IgD-negative memory B cell (primary cell): ENCODE results near the gene SYPL2. TPM values are rescaled to one million over a fixed set of nuclear protein-coding genes. Genes with fewer than 3 reads are reported as not detected.
A peak's percentile ranks its signal among the peaks of the same experiment; 100 is the strongest.

ENCODE experiments used
- H3K27ac Mint-ChIP-seq, 3 donors: one replicate each; pipeline ENCODE4 v1.8.0; 2020 to 2022; ENCODE audit warnings: mild to moderate bottlenecking in 3 of 3, mixed read lengths in 3 of 3, moderate library complexity in 1 of 3
- H3K27me3 Mint-ChIP-seq: one replicate; pipeline ENCODE4 v1.8.0; 2021; ENCODE audit warnings: mixed read lengths
- H3K36me3 Mint-ChIP-seq: one replicate; pipeline ENCODE4 v1.8.0; 2020; ENCODE audit warnings: mild to moderate bottlenecking, mixed read lengths
- H3K4me1 Mint-ChIP-seq, 3 donors: one replicate each; pipeline ENCODE4 v1.8.0; 2020 to 2022; ENCODE audit warnings: mixed read lengths in 3 of 3, mild to moderate bottlenecking in 1 of 3
- H3K4me3 Mint-ChIP-seq, 4 donors: one replicate each; pipeline ENCODE4 v1.8.0; 2020 to 2022; ENCODE audit warnings: mild to moderate bottlenecking in 4 of 4, mixed read lengths in 4 of 4, moderate library complexity in 3 of 4
- H3K9me3 Mint-ChIP-seq, 3 donors: one replicate each; pipeline ENCODE4 v1.8.0; 2020 to 2021; ENCODE audit warnings: mixed read lengths in 3 of 3, mild to moderate bottlenecking in 1 of 3
- polyA plus RNA-seq: library from polyadenylated mRNA; unstranded; fragments of 300-500 nt; fragmentation: Illumina TruSeq; gene quantifications from one replicate; pipeline ENCODE4 v1.2.3, GENCODE V29; 2021

SYPL2 gene
- polyA plus RNA-seq, 1 donor from 2014 or later: not detected

- Mint-ChIP-seq H3K4me1 (peaks cover 23 to 27% (median 24%) of the 10 kb centered on the region in 3 donors), H3K9me3 (no peaks in the 10 kb centered on the region), H3K36me3 (no peaks in the 10 kb centered on the region), H3K4me3 (peak overlapping the region in 2 of 4 donors; percentile 41 to 60), H3K27ac (peak overlapping the region in 2 of 3 donors; percentile 23 to 72), H3K27me3 (no peaks in the 10 kb centered on the region)
These were observed 26.4 kb downstream of the SYPL2 start for GRCh38 chr1:109492779-109493178.

GRCh38 chr1:109493227-109493626, 26.9 kb downstream of the SYPL2 start:
- Mint-ChIP-seq H3K27me3 (no peaks in the 10 kb centered on the region), H3K36me3 (no peaks in the 10 kb centered on the region), H3K4me1 (peaks cover 24 to 27% (median 25%) of the 10 kb centered on the region in 3 donors), H3K4me3 (peak overlapping the region; percentile 37 to 99 (median 96)), H3K9me3 (no peaks in the 10 kb centered on the region), H3K27ac (peak overlapping the region in 1 of 3 donors; percentile 96)

- H3K27me3 Mint-ChIP-seq: no peaks in the 10 kb centered on the region
These were observed 27.6 kb downstream of the SYPL2 start, which contains the start of gene CYB561D1 for GRCh38 chr1:109493805-109494539. CYB561D1 (plus strand) TSS chr1:109494094; CDS start chr1:109494140, 46 bp downstream.

GRCh38 chr1:109495738-109496137, 29.4 kb downstream of the SYPL2 start:
- no peaks in the 10 kb centered on the region for H3K27me3 Mint-ChIP-seq
- no peaks in the 10 kb centered on the region for H3K36me3 Mint-ChIP-seq
- peak overlapping the region in 2 of 3 donors; percentile 28 to 77 for H3K27ac Mint-ChIP-seq
- H3K4me3 Mint-ChIP-seq: peak overlapping the region in 3 of 4 donors; percentile 95 to 97 (median 97)
- no peaks in the 10 kb centered on the region for H3K9me3 Mint-ChIP-seq
- H3K4me1 Mint-ChIP-seq: peaks cover 23 to 26% (median 24%) of the 10 kb centered on the region in 3 donors

More at GRCh38 chr1:109493805-109494539, 27.6 kb downstream of the SYPL2 start, which contains the start of gene CYB561D1:
- Mint-ChIP-seq H3K4me3 (peak within 1 kb of the TSS; percentile 95 to 99 (median 97)), H3K4me1 (peaks cover 24 to 27% (median 27%) of the 10 kb centered on the region in 3 donors), H3K27ac (peak within 1 kb of the TSS; percentile 88 to 96 (median 94)), H3K9me3 (no peaks in the 10 kb centered on the region), H3K36me3 (no peaks in the 10 kb centered on the region)

- Mint-ChIP-seq H3K27me3 (no peaks in the 10 kb centered on the region), H3K9me3 (no peaks in the 10 kb centered on the region), H3K4me3 (peak overlapping the region in 3 of 4 donors; percentile 22 to 57 (median 45)), H3K27ac (no peak overlapping the region), H3K36me3 (no peaks in the 10 kb centered on the region), H3K4me1 (peaks cover 22 to 31% (median 27%) of the 10 kb centered on the region in 3 donors)
These were observed 31.3 kb downstream of the SYPL2 start for GRCh38 chr1:109497449-109498160.

- peaks cover 26 to 36% (median 27%) of the 10 kb centered on the region in 3 donors for H3K4me1 Mint-ChIP-seq
- no peak overlapping the region for H3K27ac Mint-ChIP-seq
- peak overlapping the region in 2 of 4 donors; percentile 22 to 45 for H3K4me3 Mint-ChIP-seq
- no peaks in the 10 kb centered on the region for H3K27me3 Mint-ChIP-seq
- no peaks in the 10 kb centered on the region for H3K36me3 Mint-ChIP-seq
- H3K9me3 Mint-ChIP-seq: no peaks in the 10 kb centered on the region
These were observed 31.9 kb downstream of the SYPL2 start for GRCh38 chr1:109498161-109498801.

GRCh38 chr1:109499081-109499480, 32.7 kb downstream of the SYPL2 start:
- H3K4me3 Mint-ChIP-seq: peak overlapping the region in 1 of 4 donors; percentile 60
- H3K36me3 Mint-ChIP-seq: no peaks in the 10 kb centered on the region
- H3K27me3 Mint-ChIP-seq: no peaks in the 10 kb centered on the region
- H3K9me3 Mint-ChIP-seq: no peaks in the 10 kb centered on the region
- no peak overlapping the region for H3K27ac Mint-ChIP-seq
- H3K4me1 Mint-ChIP-seq: peaks cover 26 to 36% (median 27%) of the 10 kb centered on the region in 3 donors

GRCh38 chr1:109499661-109500536, 33.6 kb downstream of the SYPL2 start:
- H3K4me3 Mint-ChIP-seq: peak overlapping the region in 1 of 4 donors; percentile 60

GRCh38 chr1:109500941-109501381, 34.6 kb downstream of the SYPL2 start:
- H3K27ac Mint-ChIP-seq: no peak overlapping the region
- peaks cover 13 to 27% (median 23%) of the 10 kb centered on the region in 3 donors for H3K4me1 Mint-ChIP-seq
- no peaks in the 10 kb centered on the region for H3K36me3 Mint-ChIP-seq
- no peaks in the 10 kb centered on the region for H3K9me3 Mint-ChIP-seq
- H3K27me3 Mint-ChIP-seq: no peaks in the 10 kb centered on the region
- H3K4me3 Mint-ChIP-seq: no peak overlapping the region

More at GRCh38 chr1:109499661-109500536, 33.6 kb downstream of the SYPL2 start:
- Mint-ChIP-seq H3K27ac (peak overlapping the region in 2 of 3 donors; percentile 39 to 80), H3K4me1 (peaks cover 22 to 35% (median 23%) of the 10 kb centered on the region in 3 donors), H3K36me3 (no peaks in the 10 kb centered on the region), H3K9me3 (no peaks in the 10 kb centered on the region), H3K27me3 (no peaks in the 10 kb centered on the region)

- Mint-ChIP-seq H3K4me3 (peak overlapping the region in 2 of 4 donors; percentile 63 to 67), H3K36me3 (no peaks in the 10 kb centered on the region), H3K4me1 (peaks cover 8 to 18% (median 16%) of the 10 kb centered on the region in 3 donors), H3K27ac (no peak overlapping the region), H3K9me3 (no peaks in the 10 kb centered on the region), H3K27me3 (no peaks in the 10 kb centered on the region)
These were observed 35.5 kb downstream of the SYPL2 start for GRCh38 chr1:109501644-109502363.

- Mint-ChIP-seq H3K27ac (peak overlapping the region in 1 of 3 donors; percentile 31), H3K36me3 (no peaks in the 10 kb centered on the region), H3K9me3 (no peaks in the 10 kb centered on the region), H3K4me1 (peaks cover 8 to 18% (median 14%) of the 10 kb centered on the region in 3 donors), H3K27me3 (no peaks in the 10 kb centered on the region), H3K4me3 (peak overlapping the region in 3 of 4 donors; percentile 16 to 67 (median 32))
These were observed 36.1 kb downstream of the SYPL2 start for GRCh38 chr1:109502364-109502851.

GRCh38 chr1:109503935-109504334, 37.6 kb downstream of the SYPL2 start:
- Mint-ChIP-seq H3K4me1 (peaks cover 7 to 19% (median 13%) of the 10 kb centered on the region in 3 donors), H3K36me3 (no peaks in the 10 kb centered on the region), H3K9me3 (no peaks in the 10 kb centered on the region), H3K4me3 (no peak overlapping the region), H3K27me3 (peaks cover 4% of the 10 kb centered on the region), H3K27ac (peak overlapping the region in 1 of 3 donors; percentile 64)

GRCh38 chr1:109504974-109505373, 38.6 kb downstream of the SYPL2 start:
- Mint-ChIP-seq H3K27ac (no peak overlapping the region), H3K9me3 (no peaks in the 10 kb centered on the region), H3K36me3 (no peaks in the 10 kb centered on the region), H3K27me3 (peaks cover 7% of the 10 kb centered on the region), H3K4me3 (peak overlapping the region in 1 of 4 donors; percentile 54), H3K4me1 (peaks cover 12 to 19% (median 13%) of the 10 kb centered on the region in 3 donors)
